SU-DHL-6 (cell line): ENCODE measurements around the gene ARHGEF11.

Experiments used
- EZH2phosphoT487 ChIP-seq: fragments of 200-600 bp; sonication (generic), shearing (Covaris generic); conservative IDR thresholded peaks from 2 replicates; pipeline ENCODE4 v1.6.1; 2018; ENCODE audit warnings: mild to moderate bottlenecking, antibody characterized with exemption, low read length, moderate library complexity, mixed read lengths
- TF ChIP-seq, protein P1 (sequence below): fragments of 200-600 bp; sonication (generic); IDR thresholded peaks from one replicate; pipeline ENCODE4 v1.5.1; 2017; ENCODE audit warnings: antibody characterized with exemption, mild to moderate bottlenecking, low read length, moderate library complexity; ENCODE audit not compliant: insufficient read depth, poor library complexity, severe bottlenecking

- TF ChIP-seq, protein P1, sequence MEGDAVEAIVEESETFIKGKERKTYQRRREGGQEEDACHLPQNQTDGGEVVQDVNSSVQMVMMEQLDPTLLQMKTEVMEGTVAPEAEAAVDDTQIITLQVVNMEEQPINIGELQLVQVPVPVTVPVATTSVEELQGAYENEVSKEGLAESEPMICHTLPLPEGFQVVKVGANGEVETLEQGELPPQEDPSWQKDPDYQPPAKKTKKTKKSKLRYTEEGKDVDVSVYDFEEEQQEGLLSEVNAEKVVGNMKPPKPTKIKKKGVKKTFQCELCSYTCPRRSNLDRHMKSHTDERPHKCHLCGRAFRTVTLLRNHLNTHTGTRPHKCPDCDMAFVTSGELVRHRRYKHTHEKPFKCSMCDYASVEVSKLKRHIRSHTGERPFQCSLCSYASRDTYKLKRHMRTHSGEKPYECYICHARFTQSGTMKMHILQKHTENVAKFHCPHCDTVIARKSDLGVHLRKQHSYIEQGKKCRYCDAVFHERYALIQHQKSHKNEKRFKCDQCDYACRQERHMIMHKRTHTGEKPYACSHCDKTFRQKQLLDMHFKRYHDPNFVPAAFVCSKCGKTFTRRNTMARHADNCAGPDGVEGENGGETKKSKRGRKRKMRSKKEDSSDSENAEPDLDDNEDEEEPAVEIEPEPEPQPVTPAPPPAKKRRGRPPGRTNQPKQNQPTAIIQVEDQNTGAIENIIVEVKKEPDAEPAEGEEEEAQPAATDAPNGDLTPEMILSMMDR, result no peak
- TF ChIP-seq EZH2phosphoT487, result no peak
These were observed 157.8 kb downstream of the ARHGEF11 start for GRCh38 chr1:156887734-156888133.
